Activated CD4-positive, CD25-positive, alpha-beta regulatory T cell treated with anti-CD3 and anti-CD28 coated beads, Interleukin-2, amount 50 U/mL, for 24 hours (primary cell): ENCODE measurements around the gene RELN.

ENCODE experiments used
- ATAC-seq, 2 donors: fragments of 150-1000 bp; cut with Tn5 transposase; one replicate each; pipeline ENCODE4 v1.10.0; 2021; ENCODE audit warnings: mild to moderate bottlenecking in 1 of 2, moderate library complexity in 1 of 2

Gene RELN

GRCh38 chr7:103628742-103629141 is 360.7 kb downstream of the RELN start:
- ATAC-seq = no peak

GRCh38 chr7:103626776-103627175 is 362.7 kb downstream of the RELN start:
- no peak for ATAC-seq

- no peak for ATAC-seq
Measured at GRCh38 chr7:103622274-103622673, 367.2 kb downstream of the RELN start.

GRCh38 chr7:103613655-103614642 is 375.5 kb downstream of the RELN start:
- no peak for ATAC-seq

- no peak for ATAC-seq
Measured at GRCh38 chr7:103609778-103610177, 379.7 kb downstream of the RELN start.

- ATAC-seq = no peak
Measured at GRCh38 chr7:103605640-103606039, 383.8 kb downstream of the RELN start.

GRCh38 chr7:103598326-103598905 is 391.0 kb downstream of the RELN start:
- no peak for ATAC-seq

- ATAC-seq = no peak
Measured at GRCh38 chr7:103597606-103598005, 391.9 kb downstream of the RELN start.

- ATAC-seq = no peak
Measured at GRCh38 chr7:103594186-103594585, 395.3 kb downstream of the RELN start.

GRCh38 chr7:103593691-103594090 is 395.8 kb downstream of the RELN start:
- no peak for ATAC-seq

GRCh38 chr7:103592844-103593243 is 396.6 kb downstream of the RELN start:
- no peak for ATAC-seq

GRCh38 chr7:103592187-103592586 is 397.3 kb downstream of the RELN start:
- no peak for ATAC-seq

- ATAC-seq = no peak
Measured at GRCh38 chr7:103580031-103580430, 409.4 kb downstream of the RELN start.

GRCh38 chr7:103577059-103577458 is 412.4 kb downstream of the RELN start:
- no peak for ATAC-seq

GRCh38 chr7:103576641-103577040 is 412.8 kb downstream of the RELN start:
- ATAC-seq = no peak

- ATAC-seq = no peak
Measured at GRCh38 chr7:103574576-103574975, 414.9 kb downstream of the RELN start.

- ATAC-seq = no peak
Measured at GRCh38 chr7:103573479-103574058, 415.9 kb downstream of the RELN start.

GRCh38 chr7:103571586-103571985 is 417.9 kb downstream of the RELN start:
- ATAC-seq = no peak

- ATAC-seq = no peak
Measured at GRCh38 chr7:103569621-103570305, 419.7 kb downstream of the RELN start.

GRCh38 chr7:103564416-103564815 is 425.0 kb downstream of the RELN start:
- ATAC-seq = no peak

GRCh38 chr7:103560136-103560535 is 429.3 kb downstream of the RELN start:
- no peak for ATAC-seq

- no peak for ATAC-seq
Measured at GRCh38 chr7:103551016-103551415, 438.4 kb downstream of the RELN start.

GRCh38 chr7:103549786-103550185 is 439.7 kb downstream of the RELN start:
- no peak for ATAC-seq
